ENCODE results near the gene FDX2. TPM values are rescaled to one million over a fixed set of nuclear protein-coding genes. Genes with fewer than 3 reads are reported as not detected.

FDX2 gene
- total RNA-seq, 1 donor from 2014 or later = 22.3 TPM

DNA sequence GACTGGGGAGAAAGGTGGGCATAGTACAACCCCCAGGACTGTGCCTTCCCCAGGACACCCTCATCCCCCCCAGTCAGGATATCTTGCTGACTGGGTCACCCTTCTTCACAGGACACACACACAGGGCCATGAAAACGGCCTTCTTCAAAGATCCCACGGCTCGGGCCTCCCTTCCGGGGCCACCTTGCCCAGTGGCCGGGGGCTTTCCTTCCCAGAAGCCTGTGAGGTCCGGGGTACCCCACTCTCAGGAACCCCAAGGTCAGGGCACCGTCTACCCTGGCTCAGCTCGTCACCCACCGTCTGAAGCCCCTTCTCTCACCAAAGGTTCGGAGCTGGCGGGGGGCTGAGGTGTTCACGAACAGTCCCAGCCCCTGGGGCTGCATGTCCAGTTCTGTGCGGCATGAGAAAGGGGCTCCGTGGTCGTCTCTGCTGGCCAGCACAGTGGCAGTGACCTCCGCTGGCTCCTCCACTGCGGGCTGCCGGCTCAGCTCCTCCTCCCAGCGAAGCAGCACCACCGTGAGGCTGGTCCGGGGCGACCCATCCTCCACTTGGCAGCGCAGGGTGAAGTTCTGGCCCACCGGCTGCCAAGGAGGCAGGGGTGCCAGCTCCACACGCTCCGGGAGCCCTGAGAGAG, 19.7 kb upstream of the FDX2 start:
- no peaks in the 10 kb centered on the region for H3K27me3 Mint-ChIP-seq (ENCODE audit: low read depth)
- H3K27ac Mint-ChIP-seq (ENCODE audit: unreplicated experiment) = no peak overlapping the region
- no peak for TF ChIP-seq CTCF (IDR thresholded peaks at IDR 0.05)
- peaks cover 28% of the 10 kb centered on the region for H3K4me1 Mint-ChIP-seq (ENCODE audit: low read depth)
- no peaks in the 10 kb centered on the region for H3K9me3 Mint-ChIP-seq (ENCODE audit: low read depth)
- DNase-seq (ENCODE audit: low spot score) = no peak
- no peak overlapping the region for H3K4me3 Mint-ChIP-seq (ENCODE audit: unreplicated experiment)
- H3K36me3 Mint-ChIP-seq (ENCODE audit: low read depth) = no peaks in the 10 kb centered on the region

DNA sequence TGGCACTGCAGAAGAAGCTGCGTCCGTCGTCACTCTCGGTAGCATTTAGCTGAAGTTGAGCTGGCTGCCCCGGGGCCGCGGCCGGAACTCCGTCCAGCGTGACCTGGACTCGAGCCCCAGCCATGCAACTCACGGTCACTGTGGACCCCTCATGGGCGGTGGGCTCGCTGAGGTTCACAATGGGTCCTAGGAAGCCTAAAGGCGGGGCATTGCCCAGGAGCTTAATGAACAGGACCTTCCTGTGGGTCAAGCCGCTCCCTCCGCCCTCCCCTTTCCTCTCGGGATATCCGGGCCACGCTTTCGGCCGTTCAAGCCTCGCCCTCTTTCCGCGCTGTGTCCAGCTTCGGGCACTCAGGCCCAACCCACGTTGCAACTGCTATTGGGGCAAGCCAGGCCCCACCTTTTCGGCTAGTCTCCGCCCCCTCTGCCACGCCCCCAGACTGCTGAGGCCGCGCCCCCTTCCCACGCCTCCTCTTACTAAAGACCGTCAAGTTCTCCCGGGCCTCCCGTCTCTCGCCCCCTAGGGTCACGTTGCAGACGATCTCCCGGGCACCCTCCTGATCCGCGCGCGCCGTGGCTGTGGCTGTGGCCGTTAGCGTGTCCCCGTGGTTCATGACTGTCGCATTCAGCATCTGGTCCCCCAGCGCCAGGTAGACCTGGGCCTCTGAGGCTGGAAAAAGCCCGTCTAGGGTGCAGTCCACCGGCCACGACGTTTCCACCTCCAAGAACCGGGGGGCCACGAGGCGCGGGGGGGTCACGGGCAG, 19.0 kb upstream of the FDX2 start:
- no peak for DNase-seq (ENCODE audit: low spot score)
- Mint-ChIP-seq H3K27me3 (ENCODE audit: low read depth) (no peaks in the 10 kb centered on the region), H3K36me3 (ENCODE audit: low read depth) (peaks cover 3% of the 10 kb centered on the region), H3K4me1 (ENCODE audit: low read depth) (peaks cover 28% of the 10 kb centered on the region), H3K4me3 (ENCODE audit: unreplicated experiment) (peak overlapping the region; percentile 94), H3K9me3 (ENCODE audit: low read depth) (no peaks in the 10 kb centered on the region), H3K27ac (ENCODE audit: unreplicated experiment) (peak overlapping the region; percentile 95)
- TF ChIP-seq CTCF (IDR thresholded peaks at IDR 0.05) = peak; percentile 19

- H3K4me1 Mint-ChIP-seq (ENCODE audit: low read depth) = peaks cover 28% of the 10 kb centered on the region
- DNase-seq (ENCODE audit: low spot score) = no peak
- TF ChIP-seq CTCF (IDR thresholded peaks at IDR 0.05) = no peak
- H3K9me3 Mint-ChIP-seq (ENCODE audit: low read depth) = no peaks in the 10 kb centered on the region
- peaks cover 4% of the 10 kb centered on the region for H3K36me3 Mint-ChIP-seq (ENCODE audit: low read depth)
- H3K4me3 Mint-ChIP-seq (ENCODE audit: unreplicated experiment) = peak overlapping the region; percentile 94
- no peaks in the 10 kb centered on the region for H3K27me3 Mint-ChIP-seq (ENCODE audit: low read depth)
- peak overlapping the region; percentile 95 for H3K27ac Mint-ChIP-seq (ENCODE audit: unreplicated experiment)
Observed at GRCh38 chr19:10333758-10334587, 18.2 kb upstream of the FDX2 start.

DNA sequence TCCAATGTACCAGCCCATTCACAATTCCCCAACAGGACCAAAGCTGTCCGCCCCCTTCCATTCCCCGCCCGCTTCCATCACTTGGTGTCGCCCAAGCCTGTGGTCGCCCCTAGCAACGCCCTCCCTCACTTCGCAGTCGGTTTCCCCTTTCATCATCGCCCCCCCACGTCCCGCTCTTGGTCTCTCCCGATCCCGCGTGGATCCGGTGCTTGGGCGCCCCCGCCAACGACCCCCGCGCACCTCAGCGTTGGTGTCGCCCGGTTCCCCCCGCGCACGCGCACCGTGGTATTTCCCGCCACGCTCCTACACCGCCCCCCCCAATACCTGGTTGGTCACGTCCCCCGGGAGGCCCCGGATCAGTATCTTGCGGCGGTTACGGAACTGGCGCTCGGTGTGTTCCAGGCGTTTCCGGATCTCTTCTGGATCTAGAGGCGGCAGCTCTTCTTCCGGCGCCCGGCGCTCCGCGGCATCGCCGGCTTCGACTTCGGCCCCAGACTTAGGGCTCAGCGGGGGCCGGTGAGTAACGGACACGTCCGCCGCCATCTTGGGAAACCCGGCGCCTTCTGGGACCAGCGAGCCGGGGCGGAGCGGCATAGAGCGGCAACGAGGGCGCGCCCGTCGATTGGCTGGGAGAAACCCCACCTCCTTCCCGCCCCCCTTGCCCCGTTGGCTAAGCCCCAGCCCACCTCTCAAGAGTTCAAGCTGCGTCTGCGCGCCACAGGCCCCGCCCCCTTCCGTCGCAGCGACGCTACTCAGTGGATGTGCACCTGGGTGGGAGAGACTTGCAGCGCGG, 17.3 kb upstream of the FDX2 start, which contains the start of gene RAVER1:
Gene RAVER1, minus strand, starts transcription at position 565 of the 793 bp plus-strand sequence. Its CDS starts 22 bp downstream, at position 543.
- Mint-ChIP-seq H3K27me3 (ENCODE audit: low read depth) (no peaks in the 10 kb centered on the region), H3K4me3 (ENCODE audit: unreplicated experiment) (peak within 1 kb of the TSS; percentile 94), H3K27ac (ENCODE audit: unreplicated experiment) (peak within 1 kb of the TSS; percentile 99), H3K4me1 (ENCODE audit: low read depth) (peaks cover 28% of the 10 kb centered on the region), H3K9me3 (ENCODE audit: low read depth) (no peaks in the 10 kb centered on the region), H3K36me3 (ENCODE audit: low read depth) (peaks cover 4% of the 10 kb centered on the region)
- TF ChIP-seq CTCF (IDR thresholded peaks at IDR 0.05) = peak; percentile 11
- peak; percentile 99 for DNase-seq (ENCODE audit: low spot score)

Data from chondrocyte (in vitro differentiated cells).